Ishikawa (cell line): ENCODE results near the gene EIF2S1.

Experiments
- MAX ChIP-seq: IDR thresholded peaks from 2 replicates; pipeline ENCODE4 v1.6.1; 2012
- USF1 ChIP-seq: IDR thresholded peaks from 2 replicates; pipeline ENCODE4 v1.6.1; 2012
- YY1 ChIP-seq: IDR thresholded peaks from 2 replicates; pipeline ENCODE4 v1.6.1; 2012; ENCODE audit warnings: low read depth

- TF ChIP-seq USF1 (no peak), YY1 (no peak), MAX (no peak)
Measured at GRCh38 chr14:67335781-67336180, 24.3 kb upstream of the EIF2S1 start.
